Gastrocnemius medialis (tissue), 4 donors: Measurements from ENCODE around the gene THOP1.

ENCODE experiments used
- CTCF ChIP-seq, 5 experiments: fragments of 450-650 bp in 3 of 5; fragments of 200-600 bp in 2 of 5; sonication (generic) in 2 of 5; IDR thresholded peaks in 4 of 5; conservative IDR thresholded peaks in 1 of 5; 1 replicate in 4 of 5; 2 replicates in 1 of 5; pipeline ENCODE4 v1.5.1; 2016 to 2019; ENCODE audit warnings: antibody characterized with exemption in 5 of 5, mild to moderate bottlenecking in 3 of 5, moderate library complexity in 3 of 5
- POLR2A ChIP-seq, 2 donors: fragments of 450-650 bp; IDR thresholded peaks; one replicate each; pipeline ENCODE4 v1.6.1; 2017; ENCODE audit warnings: antibody characterized with exemption in 2 of 2, mild to moderate bottlenecking in 2 of 2, moderate library complexity in 2 of 2

GRCh38 chr19:2770055-2771013 lies 15.0 kb upstream of the THOP1 start:
- TF ChIP-seq CTCF (IDR thresholded peaks at IDR 0.05 in 4 of 5, conservative IDR thresholded peaks at IDR 0.05 in 1 of 5) (no peak), POLR2A (IDR thresholded peaks at IDR 0.05) (no peak)
